Left lung (tissue), 10 donors: ENCODE results near the gene IRX5. TPM values are rescaled to one million over a fixed set of nuclear protein-coding genes. Genes with fewer than 3 reads are reported as not detected.
A peak's percentile ranks its signal among the peaks of the same experiment; 100 is the strongest.

Source experiments
- ATAC-seq: fragments of 200-7000 bp; cut with Tn5 transposase; one replicate; pipeline ENCODE4 v1.9.1; 2020; ENCODE audit warnings: moderate library complexity
- DNase-seq, 4 donors: peaks; one replicate each; pipeline ENCODE4 v3.0.0-alpha.2; 2013 to 2020
- H3K27ac ChIP-seq, 2 donors: fragments of 200-600 bp; sonication (generic) in 1 of 2; one replicate each; pipeline versions ENCODE4 v1.5.0 to v1.8.0; 2020 to 2021
- H3K27me3 ChIP-seq, 2 donors: fragments of 200-600 bp; sonication (generic) in 1 of 2; one replicate each; pipeline versions ENCODE4 v1.5.0 to v1.8.0; 2020 to 2021
- H3K36me3 ChIP-seq, 2 donors: fragments of 200-600 bp; sonication (generic) in 1 of 2; one replicate each; pipeline versions ENCODE4 v1.5.0 to v1.8.0; 2020 to 2021
- H3K4me1 ChIP-seq, 2 donors: fragments of 200-600 bp; one replicate each; pipeline ENCODE4 v1.8.0; 2021
- H3K4me3 ChIP-seq, 2 donors: fragments of 200-600 bp; sonication (generic) in 1 of 2; one replicate each; pipeline versions ENCODE4 v1.5.0 to v1.8.0; 2020 to 2021; ENCODE audit warnings: mild to moderate bottlenecking in 1 of 2
- H3K9me3 ChIP-seq, 2 donors: fragments of 200-600 bp; sonication (generic) in 1 of 2; one replicate each; pipeline versions ENCODE4 v1.5.0 to v1.8.0; 2020 to 2021
- CTCF ChIP-seq, 2 donors: fragments of 200-600 bp; sonication (generic) in 1 of 2; IDR thresholded peaks; one replicate each; pipeline versions ENCODE4 v1.5.0 to v1.8.0; 2021; ENCODE audit warnings: antibody characterized with exemption in 2 of 2
- intact Hi-C, 2 donors: fragments of 100-400 bp; cut with DNase I; formaldehyde crosslinking; loops; one replicate each; pipeline versions ENCODE4 v1.11.2 to v1.14.2; 2022
- polyA plus RNA-seq, 6 donors: library from polyadenylated mRNA; unstranded; fragments of 120-200 nt; gene quantifications; one replicate each; pipeline ENCODE4 v1.2.1, GENCODE V29; 2013; ENCODE audit not compliant: insufficient read length in 6 of 6
- total RNA-seq, 2 donors: library from RNA; stranded (reverse); fragmentation: NEBNext Ultra II Directional; extraction: Animal tissue kit (Norgen Biotek cat#: 25700); gene quantifications; one replicate each; pipeline ENCODE4 v1.2.1, GENCODE V29; 2021
- donor health status: DM: no; HTN: yes; CAD: no.
- donor health status: DM: no; HTN: no; CAD: no.

IRX5 gene
- total and polyA plus RNA-seq, 8 donors: 12.8 to 35.4 (median 26.2) TPM

GRCh38 chr16:54932021-54932660 is 1.5 kb downstream of the IRX5 start:
- no peaks in the 10 kb centered on the region for H3K36me3 ChIP-seq
- H3K4me3 ChIP-seq: peak overlapping the region; percentile 52 to 54
- H3K9me3 ChIP-seq: no peaks in the 10 kb centered on the region
- peaks cover 70 to 98% of the 10 kb centered on the region in 2 donors for H3K27me3 ChIP-seq
- intact Hi-C loops: loop anchor here in 1 of 2 donors (10.0 kb wide), 1 partner anchor 647 kb away; the partner anchor contains the start of gene IRX3
- H3K4me1 ChIP-seq: peaks cover 1 to 34% of the 10 kb centered on the region in 2 donors
- ATAC-seq (no peak), DNase-seq (peak in 1 of 4 donors; percentile 80)
- no peak for TF ChIP-seq CTCF (IDR thresholded peaks at IDR 0.05)
- H3K27ac ChIP-seq: peak overlapping the region; percentile 75 to 83

- Histone ChIP-seq H3K9me3 (no peaks in the 10 kb centered on the region), H3K27me3 (peaks cover 70 to 98% of the 10 kb centered on the region in 2 donors), H3K4me1 (peaks cover 4 to 40% of the 10 kb centered on the region in 2 donors), H3K27ac (peak overlapping the region; percentile 75 to 83), H3K4me3 (peak overlapping the region; percentile 52 to 54), H3K36me3 (no peaks in the 10 kb centered on the region)
- DNase-seq (peak in 1 of 4 donors; percentile 69), ATAC-seq (no peak)
- TF ChIP-seq CTCF (IDR thresholded peaks at IDR 0.05): no peak
- intact Hi-C loops: loop anchor here in 1 of 2 donors (10.0 kb wide), 1 partner anchor 648 kb away; the partner anchor contains the start of gene IRX3
Measured at GRCh38 chr16:54932737-54933254, 2.1 kb downstream of the IRX5 start.

GRCh38 chr16:54933281-54934011 is 2.8 kb downstream of the IRX5 start:
- no peaks in the 10 kb centered on the region for H3K36me3 ChIP-seq
- peak overlapping the region; percentile 19 to 54 for H3K4me3 ChIP-seq
- peak overlapping the region; percentile 65 to 66 for H3K27ac ChIP-seq
- intact Hi-C loops: loop anchor here (2.0 to 10.0 kb wide), 2 partner anchors 649 kb away; partner anchors contain the start of gene IRX3 (in 1 of the 2)
- TF ChIP-seq CTCF (IDR thresholded peaks at IDR 0.05): no peak
- no peaks in the 10 kb centered on the region for H3K9me3 ChIP-seq
- DNase-seq (peak in 1 of 4 donors; percentile 68), ATAC-seq (no peak)
- H3K4me1 ChIP-seq: peaks cover 4 to 47% of the 10 kb centered on the region in 2 donors
- H3K27me3 ChIP-seq: peaks cover 73 to 98% of the 10 kb centered on the region in 2 donors

- Histone ChIP-seq H3K36me3 (no peaks in the 10 kb centered on the region), H3K4me3 (peak overlapping the region; percentile 19 to 54), H3K27me3 (peaks cover 85 to 100% of the 10 kb centered on the region in 2 donors), H3K4me1 (peaks cover 4 to 46% of the 10 kb centered on the region in 2 donors), H3K9me3 (no peaks in the 10 kb centered on the region), H3K27ac (peak overlapping the region; percentile 75 to 86)
- peak in 3 of 4 donors; percentile 47 to 69 (median 64) for DNase-seq
- TF ChIP-seq CTCF (IDR thresholded peaks at IDR 0.05): no peak
- peak; percentile 9 for ATAC-seq
- intact Hi-C loops: loop anchor here (2.0 to 10.0 kb wide), 2 partner anchors 650 kb away; partner anchors contain the start of gene IRX3 (in 1 of the 2)
Measured at GRCh38 chr16:54934481-54935265, 4.0 kb downstream of the IRX5 start.
